ENCODE measurements around the gene CHMP1B.

GRCh38 chr18:11882636-11883035 is 31.4 kb downstream of the CHMP1B start:
- TF ChIP-seq EZH2 (IDR thresholded peaks at IDR 0.05) (no peak), POLR2AphosphoS5 (IDR thresholded peaks at IDR 0.05; ENCODE audit: borderline replicate concordance, low read depth, low read length) (no peak)

Data from SK-N-MC (cell line).